Activated T-cell treated with anti-CD3 and anti-CD28 coated beads, Interleukin-2, amount 50 U/mL, for 1 hour (primary cell): ENCODE data around the gene PHYHIPL.

ENCODE experiments used
- DNase-seq: peaks from one replicate; pipeline ENCODE4 v3.0.0-alpha.2; 2020

PHYHIPL gene

DNA sequence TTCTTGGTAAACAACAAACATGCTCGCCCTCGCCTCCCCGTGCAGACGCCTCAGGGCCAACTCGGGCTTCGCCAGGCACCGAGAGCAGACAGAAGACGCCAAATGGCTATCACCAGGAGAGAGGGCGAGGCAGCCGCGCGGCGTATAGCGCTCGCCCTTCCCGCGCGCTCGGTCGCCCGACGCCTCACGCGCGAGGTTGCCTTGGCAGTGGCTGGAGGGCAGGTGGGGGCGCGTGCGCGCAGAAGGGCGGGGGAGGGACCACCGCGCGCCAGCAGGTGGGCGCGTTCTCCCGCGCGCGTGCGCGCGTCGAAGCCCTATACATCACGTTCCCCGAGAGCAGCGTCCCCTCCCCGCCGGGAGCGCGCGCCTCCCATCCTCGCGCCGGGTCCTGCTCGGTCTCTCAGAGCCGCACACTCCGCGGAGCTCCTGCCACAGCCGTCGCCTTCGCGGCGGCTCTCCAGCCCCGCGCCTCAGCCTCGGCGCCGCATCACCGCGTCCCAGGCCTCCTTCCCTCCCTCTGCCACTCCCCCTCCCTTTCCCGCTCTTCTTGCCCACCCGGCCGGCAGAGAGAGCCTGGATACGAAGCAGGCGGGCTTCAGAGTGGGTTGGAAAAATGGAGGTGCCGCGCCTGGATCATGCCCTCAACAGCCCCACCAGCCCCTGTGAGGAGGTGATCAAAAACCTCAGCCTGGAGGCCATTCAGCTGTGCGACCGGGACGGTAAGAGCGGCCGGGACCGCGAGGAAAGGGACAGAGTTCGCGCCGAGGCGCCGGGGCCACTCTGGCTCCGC lies at the start of gene PHYHIPL:
PHYHIPL (plus strand) TSS at position 403 of the 790 bp plus-strand sequence; CDS start at position 614, 211 bp downstream.
- no peak for DNase-seq

DNA sequence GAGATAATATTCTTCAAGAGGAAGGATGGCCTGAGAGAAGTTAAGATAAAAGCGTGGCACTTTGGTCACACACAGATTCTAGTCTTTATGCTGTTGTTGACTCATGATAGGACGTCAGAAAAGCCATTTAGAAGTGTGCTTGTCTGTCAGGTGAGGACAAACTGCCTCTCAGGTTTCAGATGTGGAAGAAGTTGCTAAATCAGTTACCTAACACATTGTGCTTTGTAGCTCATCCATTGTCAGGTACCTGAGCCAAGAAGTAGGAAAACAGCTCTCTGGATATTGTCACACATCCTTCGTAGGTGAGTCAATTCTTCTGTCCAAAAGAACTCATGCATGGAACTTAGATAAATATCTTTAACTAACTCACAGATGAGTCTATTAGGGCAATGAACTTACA lies 49.5 kb upstream of the PHYHIPL start:
- DNase-seq = no peak

DNA sequence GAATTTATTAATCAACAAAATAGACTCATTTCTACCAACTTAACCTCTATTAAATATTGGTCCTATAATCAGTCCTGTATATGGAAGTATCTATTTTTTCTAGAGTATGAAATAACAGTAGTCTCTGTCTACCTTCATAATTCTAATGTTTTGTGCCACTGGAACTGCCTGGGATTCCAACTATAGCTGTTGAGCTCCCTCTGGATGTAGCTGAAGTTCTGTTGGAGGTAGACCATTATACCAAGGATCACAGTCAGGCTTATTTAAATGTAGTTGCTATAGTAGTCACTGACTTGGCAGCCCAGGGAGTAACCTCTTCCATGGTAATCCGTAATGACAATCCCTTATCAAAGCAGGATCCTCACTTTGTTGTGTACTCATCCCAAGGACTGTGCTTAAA lies 48.5 kb upstream of the PHYHIPL start:
- no peak for DNase-seq

DNA sequence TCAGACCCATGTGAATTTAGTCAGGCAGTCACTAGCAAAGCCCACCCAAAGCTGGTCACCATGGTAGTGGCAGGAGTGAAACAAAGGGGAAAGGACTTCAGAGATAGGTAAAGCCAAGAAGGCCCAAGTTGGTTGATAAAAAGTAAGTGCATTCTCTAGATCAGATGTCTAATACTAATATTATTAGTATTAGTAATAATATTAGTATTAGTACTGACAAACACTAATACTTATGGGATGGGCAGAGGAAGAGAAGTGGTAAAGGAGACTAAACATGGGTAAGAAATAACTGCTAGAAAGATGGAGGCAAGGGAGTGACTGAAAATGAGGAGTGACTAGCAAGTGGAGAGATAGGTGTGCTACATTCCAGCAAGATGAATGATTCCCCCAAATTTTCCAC lies 46.6 kb upstream of the PHYHIPL start:
- no peak for DNase-seq

DNA sequence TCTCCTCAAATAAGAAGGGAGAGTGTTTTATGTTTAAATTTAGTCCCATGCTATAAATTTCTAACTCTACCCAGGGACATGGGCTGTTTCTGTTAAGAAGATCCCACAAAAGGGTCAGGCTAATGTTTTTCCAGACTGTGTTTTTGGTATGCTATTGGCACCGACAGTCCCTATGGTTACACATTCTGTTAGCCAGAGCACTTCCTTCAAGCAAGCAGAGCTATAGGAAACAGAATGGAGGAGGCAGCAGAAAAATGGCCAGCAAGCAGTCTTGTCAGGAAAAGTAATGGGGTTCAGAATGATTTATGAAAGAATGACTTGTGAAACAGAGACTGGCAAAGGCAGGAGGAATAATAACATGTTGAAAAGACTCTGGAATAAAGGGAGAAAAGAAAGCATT lies 44.8 kb upstream of the PHYHIPL start:
- DNase-seq = no peak

DNA sequence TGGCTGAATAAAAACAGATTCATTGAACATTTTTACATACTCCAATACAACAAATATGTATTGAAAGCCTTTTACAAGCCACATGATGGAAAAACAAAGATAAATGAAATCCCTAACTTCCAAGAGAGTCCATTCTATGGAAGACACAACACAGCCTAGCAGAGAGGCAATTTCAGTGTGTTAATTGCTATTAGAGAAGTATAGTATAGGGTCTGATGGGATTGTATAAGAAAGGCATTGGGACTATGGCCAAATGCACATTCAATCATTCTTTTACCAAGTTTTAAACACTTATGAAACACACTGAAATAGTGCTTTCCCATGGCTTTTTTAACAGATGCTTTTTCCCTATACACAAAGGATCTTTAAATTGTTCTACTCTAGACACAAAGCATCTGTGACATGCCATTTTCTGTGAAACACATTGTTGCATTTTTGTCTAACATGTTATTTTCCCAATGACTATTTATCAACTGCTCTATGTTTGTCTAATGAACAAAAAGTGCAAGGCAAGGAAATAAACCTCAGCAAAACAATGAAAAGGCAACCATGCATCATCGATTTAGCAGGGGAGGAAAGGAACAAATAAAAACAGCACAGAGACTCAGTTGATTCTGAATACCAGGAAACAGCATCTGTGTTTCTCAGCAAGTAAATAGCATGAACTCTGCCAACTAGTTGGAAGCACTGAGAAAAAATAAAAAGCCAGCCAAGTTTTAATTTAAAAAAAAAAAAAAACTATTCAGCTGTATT lies 42.4 kb upstream of the PHYHIPL start:
- no peak for DNase-seq

DNA sequence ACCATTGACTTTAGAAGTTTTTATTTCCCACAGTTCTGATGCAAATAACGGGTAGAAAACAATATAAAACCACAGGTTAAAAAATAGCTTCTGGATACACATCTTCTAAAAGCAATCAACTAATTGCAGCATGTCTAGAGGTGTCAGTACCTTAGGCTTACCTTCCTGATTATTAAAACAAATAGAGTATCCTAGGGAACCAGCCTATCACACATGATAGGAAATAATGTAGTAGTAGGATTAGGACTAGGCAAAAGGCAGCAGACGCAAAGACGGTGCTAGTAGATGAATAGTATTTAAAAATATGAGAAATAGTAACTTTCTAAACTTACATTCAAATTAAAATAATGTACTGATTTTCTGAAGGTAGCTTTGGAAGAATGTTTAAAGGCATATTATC lies 41.7 kb upstream of the PHYHIPL start:
- no peak for DNase-seq

DNA sequence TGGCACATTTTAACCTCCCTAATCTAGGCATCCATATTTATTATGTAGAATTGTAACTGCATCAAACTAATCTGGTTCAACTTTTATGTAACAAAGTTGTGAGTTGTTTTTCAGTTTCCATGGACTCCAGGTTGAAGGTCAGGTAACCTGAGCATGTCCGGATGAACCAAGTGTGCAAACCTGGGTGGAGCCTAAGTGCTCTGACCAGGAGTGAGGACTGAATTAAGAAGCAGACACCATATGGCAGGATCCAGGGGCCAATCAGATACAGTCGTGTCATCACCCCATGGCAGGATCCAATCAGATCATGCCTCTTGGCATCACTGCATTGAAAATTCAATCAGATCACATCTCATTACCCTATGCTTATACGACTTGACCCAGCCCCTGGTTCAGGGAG lies 41.2 kb upstream of the PHYHIPL start:
- DNase-seq = no peak

DNA sequence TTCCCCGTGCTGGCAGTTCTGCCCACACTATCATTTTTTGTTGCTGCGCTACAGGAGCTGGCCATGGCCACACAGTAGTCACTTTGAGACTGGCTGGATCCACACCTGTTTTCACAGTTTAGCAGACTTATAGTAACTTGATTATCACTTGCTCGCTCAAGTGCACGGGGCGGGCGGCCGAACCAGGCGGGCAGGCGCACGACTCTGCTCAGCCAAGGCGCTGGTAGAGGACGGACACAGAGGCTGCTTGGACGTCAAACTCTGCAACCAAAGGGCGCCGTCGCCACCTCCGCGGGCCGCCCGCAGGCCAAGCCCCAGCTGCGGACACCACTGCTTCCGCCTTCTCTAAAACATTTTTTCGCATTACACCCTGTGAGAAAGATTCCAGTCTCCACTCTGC lies 38.4 kb upstream of the PHYHIPL start:
- no peak for DNase-seq

DNA sequence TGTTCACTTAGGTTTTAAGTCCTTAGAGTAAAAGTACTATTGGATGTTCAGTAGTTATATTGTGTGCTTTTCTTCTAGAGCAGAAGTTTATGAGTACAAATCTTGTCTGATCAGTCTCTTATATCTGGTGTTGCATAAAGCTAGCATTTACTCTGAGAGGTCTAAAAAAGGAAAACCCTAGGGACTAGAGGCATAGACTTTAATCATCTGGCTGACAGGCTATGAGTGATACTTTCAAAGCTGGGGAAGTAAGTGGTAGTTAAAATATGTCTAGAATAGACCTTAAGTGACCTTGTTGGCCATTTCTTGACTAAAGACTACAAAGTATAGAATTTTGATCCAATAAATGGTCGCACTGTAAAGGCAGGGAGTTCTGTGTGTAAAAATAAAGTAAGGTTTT lies 32.9 kb upstream of the PHYHIPL start:
- no peak for DNase-seq

DNA sequence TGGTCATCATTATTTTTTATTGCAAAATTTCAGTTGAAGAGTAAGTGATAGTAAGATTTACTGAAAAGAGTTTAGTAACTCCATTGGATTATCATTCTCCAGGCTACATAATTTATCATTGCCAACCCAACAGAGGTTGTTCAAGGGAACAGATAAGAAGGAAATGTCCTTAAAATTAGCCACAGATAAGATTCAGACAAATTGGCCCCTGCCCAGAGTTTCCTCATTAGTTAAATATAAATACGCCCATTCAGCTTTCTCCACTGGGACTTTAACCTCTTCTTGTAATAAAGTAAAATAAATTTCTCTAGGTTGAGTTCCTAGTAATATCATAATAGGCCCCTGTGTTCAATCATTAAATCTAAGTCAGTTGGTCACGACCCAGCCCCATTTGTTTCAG lies 27.7 kb upstream of the PHYHIPL start:
- DNase-seq = no peak

DNA sequence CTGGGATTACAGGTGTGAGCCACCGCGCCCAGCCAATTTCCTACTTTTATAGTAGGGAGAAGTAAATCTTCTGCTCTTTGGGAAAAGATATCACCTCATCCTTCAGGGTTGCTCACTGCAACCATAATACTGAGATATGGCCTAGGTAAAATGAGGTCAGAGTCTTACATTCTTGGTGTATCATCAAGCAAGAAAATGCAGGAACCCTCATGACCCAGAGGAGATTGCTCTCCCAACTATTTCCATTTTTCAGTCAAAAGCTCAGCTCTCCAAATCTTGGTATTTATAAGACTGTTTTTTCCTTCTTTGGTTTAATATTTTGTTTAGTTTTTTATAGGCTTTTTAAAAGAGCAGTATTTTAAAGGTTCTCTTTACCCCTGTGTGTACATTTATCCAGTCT lies 20.9 kb upstream of the PHYHIPL start:
- DNase-seq = no peak

DNA sequence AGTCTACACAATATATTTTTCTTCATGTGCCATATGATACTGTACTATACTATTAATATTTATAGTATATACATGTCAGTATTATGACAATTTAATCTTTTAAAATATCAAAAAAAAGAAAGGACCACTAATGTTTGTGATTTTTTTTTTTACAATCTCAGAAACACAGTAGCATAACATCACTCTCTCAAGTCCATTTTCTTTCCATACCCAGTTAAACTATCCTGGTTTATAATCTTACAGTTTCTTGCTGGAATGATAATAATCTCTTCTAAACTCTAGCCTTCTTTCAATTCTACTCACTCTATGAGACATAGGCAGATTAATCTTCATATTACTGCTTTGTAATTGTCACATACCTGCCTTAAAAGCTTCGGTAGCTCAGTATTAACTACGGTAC lies 8.9 kb upstream of the PHYHIPL start:
- DNase-seq = no peak

DNA sequence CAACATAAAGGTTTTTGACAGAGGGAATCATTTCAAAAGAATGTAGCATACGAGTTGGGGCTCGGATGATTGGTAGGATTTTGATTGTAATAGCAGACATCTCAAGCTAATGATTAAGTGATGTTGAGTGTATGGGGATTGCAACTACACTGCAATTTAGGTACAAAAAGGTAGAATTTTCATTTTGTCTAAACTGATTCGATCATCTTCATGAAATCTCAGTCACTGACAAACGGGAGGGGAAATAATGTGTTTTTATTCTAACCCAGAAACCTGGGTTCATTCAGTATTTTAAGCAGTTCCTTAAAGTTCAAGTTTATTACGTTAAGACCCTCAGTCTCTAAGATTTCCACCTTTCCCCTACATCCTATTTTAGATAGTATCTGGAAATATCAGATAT lies 3.9 kb upstream of the PHYHIPL start:
- no peak for DNase-seq

DNA sequence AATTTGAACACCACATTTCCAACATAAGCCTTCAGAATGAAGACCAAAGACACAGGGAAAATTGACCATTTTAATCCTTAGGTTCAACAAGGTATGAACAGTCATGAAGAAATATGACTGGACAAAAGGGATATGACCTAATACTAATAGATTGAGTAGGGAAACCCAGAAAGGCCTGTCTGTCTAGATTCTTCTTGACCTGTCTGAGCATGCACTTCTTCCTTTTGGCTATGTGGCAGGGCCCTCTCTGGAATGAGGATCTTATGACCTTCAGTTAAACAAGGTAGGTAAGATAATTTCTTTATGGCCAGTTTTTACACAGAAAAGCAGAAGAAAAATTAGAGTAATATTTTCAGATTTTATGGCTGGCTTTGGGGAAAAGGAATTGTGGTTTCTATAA lies 3.0 kb upstream of the PHYHIPL start:
- no peak for DNase-seq

DNA sequence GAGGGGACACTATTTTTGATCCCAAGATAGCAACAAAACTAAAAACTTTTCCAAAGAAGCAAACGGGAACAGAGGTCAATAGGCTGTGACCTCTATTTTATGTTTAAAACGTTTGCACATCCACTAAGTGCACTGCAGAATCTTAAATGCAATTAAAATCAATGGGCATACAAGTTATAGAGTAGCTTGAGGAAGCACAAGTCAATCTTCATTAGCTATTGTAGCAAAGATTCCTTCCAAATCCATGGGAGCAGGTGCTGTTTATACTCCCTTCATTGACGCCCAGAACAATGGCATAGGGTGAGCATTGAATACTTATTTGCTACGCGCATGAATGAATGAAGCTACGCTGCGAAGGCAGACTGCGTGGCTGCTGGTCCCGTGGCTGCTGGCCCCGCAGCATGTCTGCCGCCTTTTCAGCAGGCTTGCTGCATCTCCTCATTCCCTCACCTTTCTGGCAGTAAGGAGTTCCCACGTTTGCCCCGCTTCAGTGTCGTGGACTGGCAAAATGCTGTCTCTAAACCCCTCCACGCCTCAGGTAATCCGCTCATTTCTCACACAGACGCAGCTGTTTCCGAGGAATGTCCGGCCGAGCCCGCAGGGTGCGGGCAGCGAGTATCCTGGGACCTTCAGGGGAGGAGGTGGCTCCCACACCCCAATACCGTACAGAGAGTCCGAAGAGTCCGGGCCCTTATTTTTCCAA lies 754 bp upstream of the PHYHIPL start:
- DNase-seq = no peak

DNA sequence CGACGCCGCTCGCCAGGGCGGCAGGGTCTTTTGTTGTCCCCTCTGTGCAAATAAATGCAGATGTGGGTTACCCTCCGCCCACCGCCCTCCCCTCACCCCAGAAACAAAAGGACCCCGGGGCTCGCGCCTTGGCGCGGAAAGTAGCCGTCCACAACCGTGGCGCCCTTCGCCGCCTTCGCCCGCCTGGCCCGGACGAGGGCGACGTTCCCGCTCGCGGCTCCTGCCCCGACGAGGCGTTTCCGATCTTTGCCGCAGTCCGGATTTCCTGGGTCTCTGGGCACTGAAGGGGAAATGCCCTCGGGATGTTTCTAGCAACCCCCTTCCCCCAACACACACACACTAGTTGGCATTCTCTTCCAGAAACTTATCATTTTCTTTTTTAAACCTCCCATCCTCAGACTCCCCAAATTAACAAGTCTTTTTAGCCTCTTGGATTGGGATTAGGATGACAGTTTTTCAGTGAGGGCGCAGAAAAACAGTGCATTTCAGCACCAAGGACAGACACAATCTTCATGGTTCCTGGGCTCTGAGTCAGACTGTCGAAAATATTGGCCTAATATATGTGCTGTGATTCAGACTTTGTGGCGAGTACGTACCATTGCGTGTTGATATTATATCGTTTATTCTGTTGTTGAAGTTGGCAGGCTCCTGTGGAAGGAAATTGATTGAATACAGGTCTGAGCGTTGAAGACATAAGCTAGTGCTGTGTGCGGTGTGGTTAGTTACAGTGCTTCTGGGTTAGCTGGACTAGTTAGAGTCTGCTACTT lies 771 bp downstream of the PHYHIPL start:
- no peak for DNase-seq

DNA sequence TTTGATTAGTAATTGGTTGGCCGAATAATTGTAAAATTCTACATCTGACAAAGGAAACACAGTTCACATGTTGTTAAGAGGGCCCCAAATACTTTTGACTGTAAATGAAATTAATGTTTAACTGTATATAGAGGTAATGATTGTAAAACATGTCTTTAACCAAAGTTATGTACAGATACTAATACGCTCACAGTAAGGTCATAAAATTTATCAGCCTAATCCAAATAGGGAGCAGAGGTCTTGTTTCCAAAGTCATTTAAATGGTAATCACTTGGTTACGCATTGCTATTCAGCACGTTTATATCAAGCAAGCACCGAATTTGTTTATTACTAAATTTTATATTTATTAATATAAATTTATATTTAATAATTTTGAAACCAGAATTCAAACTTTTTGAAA lies 1.4 kb downstream of the PHYHIPL start:
- DNase-seq = no peak

DNA sequence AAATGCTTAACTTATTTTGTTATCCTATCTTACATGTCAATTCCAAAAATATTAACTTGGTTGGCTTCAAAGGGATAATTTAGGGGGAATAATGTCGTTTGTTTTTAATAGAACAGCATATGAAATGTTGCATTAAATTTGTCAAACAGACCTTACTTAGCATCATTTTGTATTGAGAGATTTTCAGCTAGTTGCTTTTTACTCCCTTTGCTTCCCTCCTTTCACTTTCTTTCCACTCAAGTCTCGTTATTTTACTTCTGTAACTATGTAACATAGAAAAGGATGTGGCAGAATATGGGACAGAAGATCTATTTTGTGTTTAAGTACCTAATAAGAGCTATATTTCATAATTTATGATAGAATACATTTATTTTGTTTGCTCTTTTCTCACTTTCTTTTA lies 2.6 kb downstream of the PHYHIPL start:
- no peak for DNase-seq

DNA sequence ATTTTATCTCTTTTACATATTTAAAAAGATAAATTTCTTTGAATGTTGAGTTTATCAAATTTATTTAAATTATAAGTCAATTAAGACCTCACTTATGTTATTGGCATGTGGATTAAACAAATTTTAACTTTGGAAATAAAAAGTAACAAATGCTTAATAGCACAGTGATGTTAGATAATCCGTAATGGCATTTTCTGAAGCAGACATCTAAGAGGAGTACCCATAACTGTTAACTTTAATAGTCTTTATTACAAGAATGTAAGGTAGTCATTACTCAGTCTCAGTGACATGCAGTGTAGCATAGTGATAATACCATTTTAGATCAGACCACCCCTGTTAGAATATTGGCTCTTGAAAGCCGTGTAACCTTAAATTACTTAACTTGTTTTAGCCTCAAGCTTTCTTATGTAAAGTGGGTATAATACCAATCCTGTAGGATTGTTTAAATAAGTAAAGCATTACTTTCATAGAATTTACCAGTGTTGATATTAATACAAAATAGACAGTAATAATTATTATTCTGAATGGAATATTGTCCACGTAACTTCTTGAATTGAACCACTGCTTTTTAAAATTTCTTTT lies 4.3 kb downstream of the PHYHIPL start:
- DNase-seq = no peak

DNA sequence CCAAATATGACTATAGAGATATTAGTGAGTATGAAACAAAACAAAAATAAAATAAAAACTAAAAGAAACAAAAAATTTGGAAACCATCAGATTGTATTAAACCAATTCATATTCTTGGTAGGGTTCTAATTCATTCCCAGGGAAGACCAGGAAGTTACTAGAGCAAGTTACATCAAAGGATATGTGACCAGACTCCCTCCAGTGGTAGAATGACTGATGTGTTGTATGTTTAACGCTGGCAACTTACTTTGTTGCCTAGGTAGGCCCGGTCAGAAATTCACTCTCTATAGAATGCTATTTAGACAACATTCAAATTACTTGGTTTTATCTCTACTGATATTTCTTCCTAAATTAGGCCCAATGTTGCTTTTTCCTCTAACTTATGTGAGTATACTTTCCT lies 5.2 kb downstream of the PHYHIPL start:
- no peak for DNase-seq

DNA sequence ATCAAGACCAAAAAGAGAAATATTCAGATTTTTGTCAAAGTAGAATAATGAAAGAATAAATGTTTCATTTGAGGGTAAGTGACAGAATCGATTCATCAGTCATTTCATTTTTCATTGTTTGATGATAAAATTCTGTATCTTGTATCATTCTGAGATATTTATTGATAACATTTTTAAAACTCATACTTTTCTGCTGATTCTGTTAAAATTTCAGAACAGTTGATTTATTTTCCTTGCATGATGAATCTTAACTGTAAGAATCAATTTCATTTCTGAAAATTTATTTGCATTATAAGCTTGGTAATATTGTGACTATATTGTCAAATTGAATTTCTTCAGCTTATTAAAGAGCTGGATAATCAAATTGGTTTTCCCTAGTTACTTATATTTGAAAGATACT lies 13.9 kb downstream of the PHYHIPL start:
- DNase-seq = no peak

DNA sequence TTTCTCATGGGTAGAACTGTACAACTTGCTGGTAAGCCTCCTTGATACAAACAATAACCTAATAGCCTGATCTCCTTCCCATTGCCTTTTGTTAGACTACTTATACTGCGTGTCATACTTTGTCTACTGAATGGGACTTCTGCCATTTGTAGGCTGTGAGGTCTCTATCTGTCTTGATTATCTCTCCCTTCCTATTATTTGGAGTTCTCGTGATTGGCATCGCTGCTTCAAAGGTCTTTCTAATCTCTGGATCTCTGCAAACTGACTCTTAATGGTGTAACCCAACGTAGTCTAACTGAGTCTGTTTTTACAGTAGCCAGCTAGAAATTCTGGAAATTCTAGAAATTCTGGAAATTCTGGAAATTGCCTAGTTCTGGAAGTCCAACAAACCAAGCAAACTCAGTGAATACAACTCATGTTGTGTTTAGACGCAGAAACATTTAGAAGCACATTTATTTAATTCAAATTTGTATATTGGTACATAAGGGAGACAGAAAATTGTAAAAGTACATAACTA lies 29.8 kb downstream of the PHYHIPL start:
- DNase-seq = no peak
